Measurements from ENCODE around the gene PARD3B. TPM values are rescaled to one million over a fixed set of nuclear protein-coding genes. Genes with fewer than 3 reads are reported as not detected.

Gene PARD3B
- total RNA-seq, 1 donor from 2014 or later = 0.96 TPM

DNA sequence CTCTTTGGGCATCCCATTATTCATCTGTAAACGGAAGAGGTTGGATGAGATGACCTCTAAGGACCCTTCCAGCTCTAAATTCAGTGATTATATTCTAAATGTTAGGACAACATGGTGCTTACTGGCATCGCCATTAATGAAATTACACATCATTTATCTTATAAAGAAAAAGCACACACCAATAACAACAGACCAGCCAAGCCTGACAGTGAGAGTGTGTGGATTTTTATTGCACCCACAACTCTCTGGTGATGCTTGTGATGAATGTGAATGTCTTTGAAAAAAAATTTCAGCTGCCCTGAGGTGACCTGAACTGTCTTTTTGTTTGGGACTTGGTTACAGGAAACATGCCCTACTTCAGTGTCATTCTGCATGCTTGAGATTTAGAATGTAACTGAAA is 623.7 kb downstream of the PARD3B start:
- intact Hi-C loops (cut with micrococcal nuclease) = no loop called here

DNA sequence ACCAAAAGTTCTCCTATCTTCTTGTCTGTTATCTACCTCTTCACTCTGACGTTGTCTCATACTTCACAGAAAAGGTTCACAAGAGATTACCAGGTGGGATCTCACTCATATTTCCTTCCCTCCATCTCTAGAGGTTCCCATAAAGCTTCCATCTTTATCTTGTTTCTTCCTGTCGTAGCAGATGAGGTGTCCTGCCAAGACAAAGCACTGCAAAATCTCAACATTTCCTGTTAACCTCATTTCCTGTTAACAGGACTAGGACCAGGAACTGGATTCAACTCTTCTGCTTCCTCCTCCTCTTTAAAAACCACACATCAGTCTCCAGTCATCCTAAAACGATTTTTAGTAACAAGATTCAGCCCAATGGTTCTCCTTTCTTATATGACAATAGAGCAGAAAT is 624.2 kb downstream of the PARD3B start:
- intact Hi-C loops (cut with micrococcal nuclease) = no loop called here

DNA sequence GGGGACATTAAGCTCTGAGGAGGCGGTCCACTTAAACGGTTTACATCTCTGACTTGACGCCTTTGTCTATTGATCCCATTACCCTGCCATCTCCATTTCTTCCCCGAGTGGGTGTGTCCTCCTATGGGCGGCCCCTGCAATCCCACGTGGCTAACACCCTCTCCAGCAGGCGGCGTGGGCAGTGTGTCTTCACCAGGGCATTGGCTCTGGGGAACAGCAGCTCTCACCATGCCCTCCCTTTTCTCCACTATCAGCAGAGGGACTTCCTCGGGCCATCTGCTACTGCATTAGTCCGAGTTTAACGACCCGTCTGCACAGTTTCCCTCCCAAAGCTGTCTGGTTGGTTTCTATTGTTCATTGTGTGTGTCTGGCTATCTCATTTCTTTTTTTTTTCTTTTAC is 625.1 kb downstream of the PARD3B start:
- intact Hi-C loops (cut with micrococcal nuclease) = no loop called here

DNA sequence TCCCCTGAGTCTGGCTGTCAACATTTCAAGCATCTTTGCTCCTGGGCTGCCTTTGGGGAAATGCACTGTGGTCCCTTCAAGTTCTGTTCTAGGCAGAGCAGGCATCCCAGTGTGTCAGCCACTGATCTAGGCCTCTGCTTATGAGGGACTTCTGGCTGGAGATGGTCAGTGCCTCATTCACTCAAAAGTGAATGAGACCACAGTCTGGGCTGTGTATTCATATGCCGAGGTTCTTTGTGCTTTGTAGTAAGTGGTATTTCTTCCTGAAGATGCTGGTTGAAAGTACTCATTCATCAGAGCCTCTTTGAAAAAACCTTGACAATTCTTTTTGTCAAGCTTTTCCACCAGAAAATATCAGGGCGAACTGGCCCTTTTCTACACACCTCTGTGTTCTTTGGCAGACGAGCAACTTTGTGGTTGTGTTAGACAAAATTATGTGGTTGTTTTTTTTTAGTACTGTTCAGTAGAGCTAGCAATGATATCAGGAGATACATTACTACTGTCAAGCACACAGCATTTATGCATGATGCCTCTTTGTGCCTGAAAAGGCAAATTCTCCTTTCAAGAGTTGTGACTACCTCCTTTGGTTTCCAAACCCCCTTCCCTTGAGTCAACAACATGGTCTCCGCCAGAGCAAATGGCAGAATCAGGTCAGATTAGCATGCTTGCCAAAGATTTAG is 626.1 kb downstream of the PARD3B start:
- intact Hi-C loops (cut with micrococcal nuclease) = no loop called here

DNA sequence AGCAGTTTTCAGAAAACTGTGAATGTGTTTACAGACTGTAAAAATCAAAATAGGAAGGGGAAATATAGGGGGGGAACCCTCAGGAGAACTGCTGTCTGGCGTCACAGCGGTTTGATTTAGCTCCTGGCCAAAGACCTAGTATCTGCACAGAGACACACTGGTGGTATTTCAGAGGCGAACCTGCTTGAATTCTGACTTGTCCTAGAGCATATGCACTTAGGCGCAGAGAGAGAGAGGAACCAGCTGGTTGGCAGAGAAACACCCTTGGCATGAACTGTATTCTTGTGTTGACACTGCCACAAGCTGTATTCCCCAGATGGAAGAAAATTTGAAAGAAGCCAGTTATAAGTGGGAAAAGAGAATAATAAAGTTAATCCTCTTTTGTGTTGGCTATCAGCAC is 630.6 kb downstream of the PARD3B start:
- intact Hi-C loops (cut with micrococcal nuclease) = no loop called here

DNA sequence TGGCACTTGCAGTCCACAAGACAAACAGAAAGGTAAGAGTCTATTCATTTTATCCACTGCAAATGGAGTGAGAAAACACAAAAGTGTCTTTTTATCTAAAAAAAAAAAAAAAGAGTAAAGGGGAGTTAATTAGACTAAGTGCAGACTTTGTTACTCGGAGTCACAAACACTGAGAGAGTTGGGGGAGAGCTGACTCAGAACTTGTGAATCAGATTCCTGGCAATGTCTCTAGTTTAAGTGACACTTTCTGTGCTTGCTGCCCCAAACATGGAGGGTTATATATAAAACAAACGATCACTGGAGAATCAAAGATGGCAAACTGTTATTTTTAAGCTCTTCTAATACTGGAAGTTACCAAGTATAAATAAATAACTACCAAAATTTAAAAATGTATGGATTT is 631.3 kb downstream of the PARD3B start:
- intact Hi-C loops (cut with micrococcal nuclease) = no loop called here

DNA sequence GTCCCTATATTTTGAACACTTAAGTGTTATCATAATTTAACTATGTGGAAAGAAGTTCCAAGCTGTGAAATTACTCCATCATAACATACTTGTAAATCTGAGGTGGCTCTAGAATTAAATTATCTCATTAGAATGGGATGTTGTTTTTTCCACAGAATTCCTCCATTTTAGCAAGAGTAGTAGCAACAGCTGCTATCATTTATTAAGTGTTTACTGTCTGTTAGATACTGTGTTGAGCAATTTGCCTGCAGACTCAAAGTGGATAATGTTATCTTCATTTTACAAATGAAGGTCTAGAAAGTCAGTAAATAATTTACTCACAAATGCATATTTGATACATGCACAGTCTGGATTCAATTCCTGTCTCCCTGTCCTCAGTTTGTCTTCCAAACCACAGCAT is 632.3 kb downstream of the PARD3B start:
- intact Hi-C loops (cut with micrococcal nuclease) = no loop called here

DNA sequence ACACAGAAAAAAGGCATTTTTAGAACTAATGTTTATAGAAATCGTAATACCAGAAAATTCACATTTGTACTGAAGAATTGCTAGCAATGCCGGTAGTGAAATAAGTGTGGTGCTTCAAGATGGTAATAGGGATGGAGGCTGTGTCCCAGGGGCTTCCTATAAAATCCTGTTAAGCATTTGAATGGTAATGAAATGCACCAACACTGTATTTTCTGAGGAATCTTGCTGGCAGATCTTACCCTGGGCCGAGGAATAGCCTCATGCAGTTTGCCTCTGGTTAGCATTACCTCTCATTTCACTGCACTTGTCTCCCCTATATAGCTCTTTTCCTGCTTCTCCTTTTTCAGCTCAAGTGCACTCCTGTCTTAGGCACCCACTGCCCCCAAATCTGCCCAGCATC is 635.5 kb downstream of the PARD3B start:
- intact Hi-C loops (cut with micrococcal nuclease) = no loop called here

DNA sequence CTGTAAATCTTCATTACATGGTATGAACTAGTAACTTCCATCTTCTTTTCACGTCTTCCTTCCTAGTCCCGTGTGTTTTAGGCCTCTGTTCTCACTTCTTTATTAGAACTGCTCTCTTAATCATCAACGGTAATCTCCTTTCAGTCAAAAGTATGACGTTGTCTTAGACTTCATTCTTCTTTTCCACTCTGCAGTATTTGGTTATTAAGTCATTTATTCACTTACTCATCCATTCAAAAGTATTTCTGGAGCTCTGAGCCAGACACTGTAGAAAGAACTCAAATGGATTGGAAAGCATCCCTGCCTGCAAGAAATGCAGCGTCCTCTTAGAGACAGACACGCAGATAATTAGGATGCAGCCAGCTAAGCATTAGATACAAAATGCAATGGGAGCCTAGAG is 642.5 kb downstream of the PARD3B start:
- intact Hi-C loops (cut with micrococcal nuclease) = no loop called here

DNA sequence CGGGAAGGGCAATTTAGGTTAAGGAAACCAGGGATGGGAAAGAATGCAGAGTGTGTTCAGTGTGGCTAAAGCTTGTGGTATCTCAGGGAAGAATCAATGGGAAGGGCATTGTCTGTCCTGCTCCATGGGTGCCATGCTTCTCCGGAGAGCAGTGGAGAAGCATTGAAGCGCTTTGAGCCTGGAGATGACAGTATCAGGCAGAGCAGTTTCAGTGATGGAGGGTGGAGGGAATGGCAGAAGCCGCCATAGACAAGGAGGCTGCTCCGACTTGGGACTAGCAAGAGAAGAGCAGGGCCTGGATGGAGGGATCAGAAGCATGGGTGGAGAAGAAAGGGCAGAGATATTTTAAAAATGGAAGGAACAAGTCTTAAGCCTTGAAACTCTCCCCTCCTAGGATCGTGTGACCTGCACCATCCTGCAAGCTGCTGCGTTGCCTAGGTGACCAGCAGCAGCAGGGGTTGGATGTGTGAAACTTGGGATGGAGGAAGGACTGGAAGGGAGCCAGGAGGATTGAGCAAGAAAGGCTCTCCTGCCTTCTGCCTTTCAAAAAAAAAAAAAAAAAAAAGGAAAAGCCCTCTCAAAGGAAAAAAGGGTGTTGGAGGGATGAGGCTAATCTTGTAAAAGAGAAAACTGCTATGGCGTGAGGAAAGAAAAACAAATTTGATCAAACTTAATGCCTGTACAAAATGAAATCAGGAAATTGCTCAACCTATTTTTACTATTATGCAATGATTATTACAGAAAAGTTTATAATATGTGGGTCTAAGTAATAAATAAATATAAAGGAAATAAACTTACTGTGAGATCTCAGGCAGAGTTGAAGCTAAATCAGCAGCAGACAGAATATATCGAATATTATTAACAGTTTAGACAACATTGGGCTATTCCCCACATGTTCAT is 643.2 kb downstream of the PARD3B start:
- intact Hi-C loops (cut with micrococcal nuclease) = no loop called here

DNA sequence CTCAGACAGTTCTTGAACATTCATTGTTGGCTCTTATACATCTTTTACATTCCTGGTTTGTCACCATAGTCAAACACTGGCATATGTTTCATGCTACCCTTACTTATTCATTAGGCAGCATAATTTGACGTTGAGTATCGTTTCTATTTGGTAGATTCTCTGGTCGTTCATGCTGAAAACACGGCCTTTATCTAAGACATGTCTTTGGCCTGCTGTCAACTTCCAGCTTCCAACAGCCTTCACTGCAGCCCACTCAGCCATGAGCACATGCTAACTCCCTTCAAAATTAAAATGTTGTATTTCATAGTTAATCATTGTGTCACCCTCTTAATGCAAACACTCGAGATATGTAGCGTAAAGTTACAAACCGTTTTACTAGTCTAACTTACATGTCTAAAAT is 644.0 kb downstream of the PARD3B start:
- intact Hi-C loops (cut with micrococcal nuclease) = no loop called here

DNA sequence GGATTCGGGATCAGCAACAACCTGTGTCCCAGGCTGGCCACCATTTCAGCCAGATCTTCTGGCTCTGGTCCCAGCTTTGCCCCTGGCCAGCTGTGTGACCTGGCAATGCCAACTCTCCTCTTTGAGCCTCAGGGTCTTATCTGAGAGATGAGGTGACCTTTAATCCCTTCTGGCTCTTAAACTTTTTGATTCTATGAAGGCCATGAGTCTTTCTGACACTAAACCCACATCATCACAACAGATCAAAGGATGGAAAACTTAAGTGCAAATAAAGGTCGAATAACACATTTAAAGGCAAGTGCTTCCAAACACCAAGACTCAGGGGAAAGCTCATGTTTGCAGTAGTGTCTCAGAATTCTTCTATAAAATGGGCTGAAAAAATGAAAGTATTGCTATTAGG is 645.3 kb downstream of the PARD3B start:
- intact Hi-C loops (cut with micrococcal nuclease) = no loop called here

DNA sequence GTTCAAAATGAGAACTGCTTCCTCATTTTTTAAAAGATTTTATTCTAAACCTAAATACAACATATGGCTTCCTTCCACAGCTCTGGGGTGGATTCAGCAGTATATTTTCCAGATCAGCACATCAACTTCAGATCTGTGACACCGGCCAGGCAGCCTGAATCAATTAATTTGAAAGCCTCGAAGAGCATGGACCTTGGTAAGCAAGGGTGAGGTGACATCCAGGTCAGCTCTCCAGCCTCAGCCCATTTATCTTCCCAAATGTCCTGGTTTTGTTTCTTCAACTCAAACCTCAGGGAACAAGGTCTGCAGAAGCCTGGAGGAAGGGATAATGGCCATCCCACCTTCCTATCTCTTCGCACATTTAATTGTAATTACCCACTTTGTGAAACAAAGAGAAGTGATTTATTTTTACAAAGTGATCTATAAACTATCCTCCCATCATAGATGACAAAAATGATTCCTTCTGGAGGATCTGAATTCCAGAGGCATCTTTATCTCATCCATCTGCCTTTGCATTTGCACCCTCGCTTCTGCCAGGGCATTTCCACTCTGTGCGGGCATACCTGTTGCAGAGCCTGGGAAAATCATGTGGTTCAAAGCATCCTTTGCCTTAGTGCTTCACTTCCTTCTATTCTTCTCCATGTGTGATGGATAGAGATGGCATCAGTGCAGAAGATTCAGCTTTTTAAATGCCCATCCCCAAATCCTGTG is 648.0 kb downstream of the PARD3B start:
- intact Hi-C loops (cut with micrococcal nuclease) = no loop called here

DNA sequence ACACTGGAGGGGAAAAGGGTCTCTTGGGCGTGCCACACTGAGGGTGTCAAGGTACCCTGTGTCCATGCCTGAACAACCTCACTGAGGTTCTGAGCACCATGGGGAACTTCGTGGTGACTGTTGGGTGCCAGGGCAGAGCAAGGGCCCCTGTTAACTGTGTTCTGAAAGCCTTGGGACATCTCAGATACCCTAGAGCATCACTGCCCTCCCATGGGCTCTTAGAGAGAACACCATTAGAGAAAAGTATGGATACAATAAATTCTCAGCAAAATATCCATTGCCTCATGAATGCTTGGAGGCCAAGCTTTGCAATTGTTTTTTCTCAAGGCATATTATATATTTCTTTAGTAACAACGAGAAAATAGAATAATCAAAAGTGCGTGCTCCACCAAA is 648.6 kb downstream of the PARD3B start:
- intact Hi-C loops (cut with micrococcal nuclease) = loop anchor here (1.0 kb wide), 1 partner anchor 323 kb away; no protein-coding TSS in a partner anchor

DNA sequence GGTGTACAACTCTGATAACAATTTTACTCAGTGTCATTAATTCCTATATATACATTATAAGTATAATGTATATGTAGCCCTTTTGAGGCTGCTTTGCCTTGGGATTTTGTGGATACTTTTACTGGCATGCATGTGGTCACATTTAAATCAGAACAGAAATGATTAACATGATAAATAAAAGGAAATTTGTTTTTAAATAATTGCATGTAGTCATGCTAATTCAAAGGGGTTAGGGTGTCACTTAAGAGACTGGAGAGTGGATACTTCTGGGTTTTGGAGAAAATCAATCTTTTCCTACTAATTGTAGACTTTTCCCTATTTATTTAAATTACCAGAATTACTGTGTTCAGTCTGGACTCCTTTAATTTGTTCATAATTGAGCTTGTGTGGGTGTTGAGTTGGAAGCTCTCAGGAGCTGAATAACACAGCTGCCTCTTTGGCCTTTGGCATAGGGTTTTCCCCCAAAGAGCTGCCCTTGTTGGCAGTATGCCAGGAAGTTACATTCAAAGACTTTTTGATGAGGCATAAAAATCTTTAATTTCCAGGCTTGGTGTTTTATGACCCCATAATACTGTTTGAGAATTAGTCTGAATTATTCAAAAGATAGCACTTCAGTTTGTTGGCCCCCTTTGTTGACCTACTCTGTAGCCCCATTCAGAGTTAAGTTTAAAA is 652.3 kb downstream of the PARD3B start:
- intact Hi-C loops (cut with micrococcal nuclease) = no loop called here

DNA sequence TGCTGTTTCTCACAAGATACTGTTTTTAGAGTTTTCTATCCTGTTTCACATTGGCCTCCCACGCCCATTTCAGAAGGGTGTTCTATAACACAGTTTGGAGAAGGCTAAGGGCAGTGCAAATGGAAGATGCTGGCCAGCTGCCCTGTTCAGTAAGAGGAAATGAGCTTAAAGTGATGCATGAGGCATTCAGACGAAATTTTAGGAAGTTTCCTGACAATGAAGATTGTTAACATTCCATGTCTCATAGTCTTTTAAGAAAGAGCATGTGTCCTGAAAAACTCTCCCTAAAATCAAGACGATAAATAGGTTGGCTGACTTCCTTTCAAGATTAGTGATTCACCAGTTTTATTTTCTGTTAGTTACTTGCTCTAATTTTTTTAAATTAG is 652.9 kb downstream of the PARD3B start:
- intact Hi-C loops (cut with micrococcal nuclease) = no loop called here

DNA sequence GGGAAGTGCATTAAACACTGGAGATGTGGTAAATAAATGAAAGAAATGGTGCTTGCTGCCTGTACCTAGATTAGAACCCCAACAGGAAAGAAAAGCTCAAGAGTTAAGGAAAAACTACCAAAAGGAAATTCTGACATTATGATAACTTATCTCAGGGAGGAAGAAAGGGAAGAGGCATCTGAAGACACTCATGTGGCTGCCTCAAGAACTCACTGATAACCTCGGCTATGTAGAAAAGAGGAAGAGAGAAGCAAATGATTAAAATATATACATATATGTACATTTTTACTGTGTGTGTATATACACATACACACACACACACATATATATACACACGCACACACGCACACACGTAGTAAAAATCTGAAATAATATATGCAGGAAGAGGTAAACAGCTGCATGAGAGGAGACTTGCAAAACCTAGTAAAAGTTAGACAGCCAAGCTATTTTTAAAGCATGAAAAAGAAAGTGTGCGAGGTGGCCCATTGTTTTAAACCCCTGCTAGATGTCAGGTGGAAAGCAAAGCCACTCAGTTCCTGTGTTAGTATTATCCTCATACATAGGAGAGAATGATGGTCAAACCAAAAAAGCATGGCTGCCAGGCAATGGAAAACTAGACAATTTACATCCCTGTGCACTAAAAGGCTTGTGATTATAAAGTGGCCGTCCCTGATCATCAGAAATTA is 654.0 kb downstream of the PARD3B start:
- intact Hi-C loops (cut with micrococcal nuclease) = no loop called here

DNA sequence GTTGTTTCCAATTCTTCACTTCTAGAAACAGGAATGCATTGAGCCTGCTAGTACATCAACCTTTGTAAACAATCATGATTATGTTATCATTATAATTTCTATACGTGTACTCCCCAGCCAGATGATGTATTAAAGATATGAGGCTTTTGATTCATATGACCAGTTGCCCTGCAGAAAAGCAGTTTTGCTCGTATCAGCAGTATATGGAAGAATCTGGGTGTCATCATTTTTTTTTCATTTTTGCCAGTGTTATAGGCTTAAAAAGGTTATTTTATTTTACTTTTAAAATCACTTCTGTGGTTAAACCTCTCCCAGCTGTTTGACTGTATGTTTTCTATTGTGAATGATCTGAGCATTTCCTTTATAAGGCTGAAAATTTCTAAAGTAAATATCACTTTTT is 665.2 kb downstream of the PARD3B start:
- intact Hi-C loops (cut with micrococcal nuclease) = no loop called here

DNA sequence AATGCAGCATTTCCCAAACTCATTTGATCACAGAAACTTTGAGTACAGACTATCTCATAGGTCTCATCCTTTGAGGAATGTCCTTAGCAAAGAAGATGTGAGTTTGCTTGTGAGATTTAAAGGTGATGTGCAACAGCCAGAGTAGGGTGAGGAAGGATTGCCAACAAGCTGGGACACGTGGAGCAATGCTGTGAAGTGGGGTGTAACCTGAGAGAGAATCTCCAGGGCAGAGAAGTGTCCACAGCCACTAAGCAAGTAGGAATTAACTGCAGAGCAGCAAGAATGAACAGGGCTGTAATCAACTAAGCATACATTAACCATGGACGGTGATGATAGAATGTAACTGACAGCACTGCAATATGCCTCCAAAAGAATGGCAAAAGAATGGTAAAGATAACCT is 667.1 kb downstream of the PARD3B start:
- intact Hi-C loops (cut with micrococcal nuclease) = no loop called here

DNA sequence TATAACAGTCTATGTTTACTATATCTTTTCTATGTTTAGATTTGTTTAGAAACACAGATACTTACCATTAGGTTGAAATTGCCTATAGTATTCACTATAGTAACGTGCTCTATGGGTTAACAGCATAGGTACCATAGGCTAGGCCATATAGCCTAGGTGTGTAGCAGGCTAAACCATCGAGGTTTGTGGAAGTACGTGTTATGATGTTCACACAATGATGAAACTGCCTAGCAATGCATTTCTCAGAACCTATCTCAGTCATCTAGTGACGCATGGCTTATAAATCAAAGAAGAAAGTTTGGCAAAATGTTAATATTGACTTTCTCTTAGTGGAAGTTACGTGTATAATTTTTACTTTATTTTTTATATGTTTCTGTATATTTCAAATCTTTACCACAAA is 670.8 kb downstream of the PARD3B start:
- intact Hi-C loops (cut with micrococcal nuclease) = no loop called here

DNA sequence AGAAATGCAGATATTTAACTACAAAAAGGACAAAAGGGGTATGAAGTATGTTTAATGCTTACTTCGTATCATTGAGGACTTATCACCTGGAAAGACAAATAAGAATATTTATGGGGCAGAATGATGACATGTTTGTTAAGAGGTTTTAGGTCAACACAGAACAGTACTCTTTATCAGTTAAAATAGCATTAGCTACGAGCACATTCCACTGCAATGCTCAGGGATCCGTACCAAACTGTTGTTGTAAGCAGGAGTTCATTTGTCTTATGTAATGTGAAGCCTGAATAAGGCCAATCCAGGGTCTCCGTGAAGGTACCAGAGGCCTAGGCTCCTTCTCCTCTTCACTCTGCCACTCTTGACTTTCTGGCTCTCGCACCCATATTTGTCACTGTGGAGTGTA is 671.3 kb downstream of the PARD3B start:
- intact Hi-C loops (cut with micrococcal nuclease) = no loop called here

Data from T-helper 1 cell treated with Interleukin-12 subunit alpha and Interleukin-12 subunit beta and Interleukin-4 antibody, amounts not matched to agents 30 ng/mL and 1 ng/mL, for 36 hours (primary cell).